ENCODE results near the gene CD1B.

DNA sequence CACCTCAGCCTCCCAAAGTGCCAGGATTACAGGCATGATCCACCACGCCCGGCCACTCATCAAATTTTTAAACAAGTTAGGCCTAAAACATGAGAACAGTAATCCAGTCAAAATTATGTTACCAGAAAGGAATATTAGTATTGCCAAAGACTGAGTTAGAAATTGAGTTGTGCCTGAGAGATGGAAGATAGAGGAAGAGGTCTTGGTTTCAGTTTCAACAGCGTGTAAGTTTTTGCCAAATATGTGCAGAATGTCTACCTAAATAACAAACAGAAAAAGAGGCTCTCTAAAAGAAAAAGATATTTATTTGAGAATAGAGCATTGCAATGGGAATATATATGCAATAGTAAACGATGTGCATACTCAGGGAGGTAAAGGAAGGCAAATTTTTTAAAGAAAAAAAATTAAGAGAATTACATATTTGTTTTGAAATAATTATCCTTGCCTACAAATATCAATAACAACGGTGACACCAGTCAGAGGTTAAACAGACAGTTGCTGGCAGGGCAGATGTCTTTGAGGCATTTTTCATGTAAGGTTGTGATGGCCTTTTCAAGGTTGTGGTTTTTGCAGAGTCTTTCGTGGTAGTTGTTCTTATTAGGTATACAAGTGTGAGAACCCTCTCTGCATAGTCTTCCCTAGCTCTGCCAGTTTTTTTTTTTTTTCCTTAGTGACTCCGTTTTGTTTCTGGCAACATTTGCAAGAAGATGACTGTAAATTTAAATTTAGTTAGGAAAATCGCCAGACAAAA lies 2.2 kb upstream of the CD1B start:
- TF ChIP-seq MXI1 (IDR thresholded peaks at IDR 0.05; ENCODE audit: low read depth, low read length) (no peak), TCF12 (IDR thresholded peaks at IDR 0.05) (no peak), YY1 (IDR thresholded peaks at IDR 0.05; ENCODE audit: low read depth) (no peak), EP300 (IDR thresholded peaks at IDR 0.05; ENCODE audit: borderline replicate concordance in 1 of 2, low read depth in 1 of 2, low read length in 1 of 2) (no peak), FOXJ3 (CRISPR knock-in tag; IDR thresholded peaks at IDR 0.05) (no peak), TAF1 (IDR thresholded peaks at IDR 0.05; ENCODE audit: borderline replicate concordance, low read depth, low read length) (no peak), RXRA (IDR thresholded peaks at IDR 0.05; ENCODE audit: borderline replicate concordance, low read depth) (no peak), GABPA (IDR thresholded peaks at IDR 0.05; ENCODE audit: low read depth) (no peak), SIN3A (IDR thresholded peaks at IDR 0.05; ENCODE audit: borderline replicate concordance, low read depth, low read length) (no peak), EZH2phosphoT487 (IDR thresholded peaks at IDR 0.05; ENCODE audit: borderline replicate concordance, low read depth) (no peak), JUND (IDR thresholded peaks at IDR 0.05) (no peak)
- TF ChIP-seq, protein P1, sequence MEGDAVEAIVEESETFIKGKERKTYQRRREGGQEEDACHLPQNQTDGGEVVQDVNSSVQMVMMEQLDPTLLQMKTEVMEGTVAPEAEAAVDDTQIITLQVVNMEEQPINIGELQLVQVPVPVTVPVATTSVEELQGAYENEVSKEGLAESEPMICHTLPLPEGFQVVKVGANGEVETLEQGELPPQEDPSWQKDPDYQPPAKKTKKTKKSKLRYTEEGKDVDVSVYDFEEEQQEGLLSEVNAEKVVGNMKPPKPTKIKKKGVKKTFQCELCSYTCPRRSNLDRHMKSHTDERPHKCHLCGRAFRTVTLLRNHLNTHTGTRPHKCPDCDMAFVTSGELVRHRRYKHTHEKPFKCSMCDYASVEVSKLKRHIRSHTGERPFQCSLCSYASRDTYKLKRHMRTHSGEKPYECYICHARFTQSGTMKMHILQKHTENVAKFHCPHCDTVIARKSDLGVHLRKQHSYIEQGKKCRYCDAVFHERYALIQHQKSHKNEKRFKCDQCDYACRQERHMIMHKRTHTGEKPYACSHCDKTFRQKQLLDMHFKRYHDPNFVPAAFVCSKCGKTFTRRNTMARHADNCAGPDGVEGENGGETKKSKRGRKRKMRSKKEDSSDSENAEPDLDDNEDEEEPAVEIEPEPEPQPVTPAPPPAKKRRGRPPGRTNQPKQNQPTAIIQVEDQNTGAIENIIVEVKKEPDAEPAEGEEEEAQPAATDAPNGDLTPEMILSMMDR (IDR thresholded peaks at IDR 0.05): no peak
